Neuron (in vitro differentiated cells): ENCODE measurements around the gene SLC25A51.

Experiments used
- H2AFZ ChIP-seq: one replicate; pipeline ENCODE4 v1.6.1; 2013; ENCODE audit warnings: low read depth, mild to moderate bottlenecking, inconsistent platforms, low read length, moderate library complexity
- H3K27me3 ChIP-seq: one replicate; pipeline ENCODE4 v1.6.1; 2013; ENCODE audit warnings: low read length; ENCODE audit not compliant: insufficient read depth
- H3K36me3 ChIP-seq: one replicate; pipeline ENCODE4 v1.6.1; 2013; ENCODE audit warnings: low read length; ENCODE audit not compliant: insufficient read depth
- H3K4me1 ChIP-seq: one replicate; pipeline ENCODE4 v1.6.1; 2013; ENCODE audit warnings: low read length; ENCODE audit not compliant: insufficient read depth
- H3K4me3 ChIP-seq: 2 replicates; pipeline ENCODE4 v1.5.1; 2013; ENCODE audit warnings: mild to moderate bottlenecking, low read length, moderate library complexity
- H3K9me3 ChIP-seq: one replicate; pipeline ENCODE4 v1.6.1; 2013; ENCODE audit warnings: low read length

The SLC25A51 gene

GRCh38 chr9:37859043-37859442 lies 44.9 kb downstream of the SLC25A51 start:
- Histone ChIP-seq H3K27me3 (no peaks in the 10 kb centered on the region), H3K36me3 (peaks cover 59% of the 10 kb centered on the region), H3K4me1 (no peaks in the 10 kb centered on the region), H2AFZ (no peak overlapping the region), H3K4me3 (no peak overlapping the region), H3K9me3 (no peaks in the 10 kb centered on the region)

- H3K27me3 ChIP-seq, result no peaks in the 10 kb centered on the region
- H2AFZ ChIP-seq, result no peak overlapping the region
- H3K9me3 ChIP-seq, result no peaks in the 10 kb centered on the region
- H3K4me1 ChIP-seq, result no peaks in the 10 kb centered on the region
- H3K4me3 ChIP-seq, result no peak overlapping the region
- peaks cover 46% of the 10 kb centered on the region for H3K36me3 ChIP-seq
Observed at GRCh38 chr9:37856551-37856950, 47.4 kb downstream of the SLC25A51 start.

GRCh38 chr9:37852222-37852621 lies 51.7 kb downstream of the SLC25A51 start:
- Histone ChIP-seq H3K4me1 (no peaks in the 10 kb centered on the region), H3K9me3 (no peaks in the 10 kb centered on the region), H2AFZ (no peak overlapping the region)

GRCh38 chr9:37840560-37841194 lies 63.2 kb downstream of the SLC25A51 start:
- Histone ChIP-seq H2AFZ (no peak overlapping the region), H3K9me3 (no peaks in the 10 kb centered on the region), H3K36me3 (peaks cover 9% of the 10 kb centered on the region), H3K27me3 (no peaks in the 10 kb centered on the region), H3K4me3 (no peak overlapping the region), H3K4me1 (peaks cover 4% of the 10 kb centered on the region)

More at GRCh38 chr9:37852222-37852621, 51.7 kb downstream of the SLC25A51 start:
- peaks cover 11% of the 10 kb centered on the region for H3K36me3 ChIP-seq
- no peak overlapping the region for H3K4me3 ChIP-seq
- H3K27me3 ChIP-seq, result no peaks in the 10 kb centered on the region

GRCh38 chr9:37839496-37840461 lies 64.1 kb downstream of the SLC25A51 start:
- H2AFZ ChIP-seq, result no peak overlapping the region

More at GRCh38 chr9:37839496-37840461, 64.1 kb downstream of the SLC25A51 start:
- Histone ChIP-seq H3K9me3 (no peaks in the 10 kb centered on the region), H3K36me3 (peaks cover 9% of the 10 kb centered on the region), H3K27me3 (no peaks in the 10 kb centered on the region), H3K4me3 (no peak overlapping the region), H3K4me1 (peaks cover 4% of the 10 kb centered on the region)
